Hypothalamus (tissue), 51 donors: ENCODE measurements around the gene CA7.

Experiments
- DNase-seq, 51 donors: peaks; one replicate each; lab custom pipeline; 2025; lab: John Stamatoyannopoulos, UW

The CA7 gene

DNA sequence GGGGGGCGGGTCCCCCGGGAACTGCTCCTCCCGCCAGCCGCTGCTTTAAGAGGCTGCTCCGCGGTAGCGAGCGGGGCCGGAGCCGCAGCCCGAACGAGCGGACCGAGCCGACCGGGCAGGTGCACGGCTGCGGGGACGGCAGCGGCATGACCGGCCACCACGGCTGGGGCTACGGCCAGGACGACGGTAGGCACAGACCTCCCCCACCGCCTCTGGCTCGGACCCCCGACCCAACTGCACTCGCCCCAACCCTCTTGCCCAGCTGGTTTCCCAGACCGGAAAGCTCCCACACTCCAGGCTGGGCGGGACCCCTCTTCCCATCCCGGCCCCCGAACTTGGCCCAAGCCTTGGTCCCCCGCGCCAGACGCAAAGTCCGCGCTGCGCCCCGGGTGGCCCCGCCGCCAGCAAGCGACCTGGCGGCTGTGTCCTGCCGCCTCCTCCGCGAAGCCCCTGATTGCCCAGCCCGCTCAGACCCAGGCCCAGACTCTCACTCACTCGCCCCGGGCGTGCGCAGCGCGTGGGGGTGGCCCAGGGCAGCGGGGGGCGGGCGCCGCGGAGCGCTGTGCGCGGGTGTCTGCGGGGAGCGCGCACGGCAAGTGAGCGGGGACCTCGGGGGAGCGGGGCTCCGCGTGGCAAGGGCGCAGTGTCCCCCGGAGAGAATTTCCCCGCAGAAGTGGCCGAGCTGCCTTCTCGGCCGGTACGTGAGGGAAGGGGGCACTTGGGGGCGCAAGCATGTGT lies at the start of gene CA7:
CA7 (plus strand) TSS at position 73 of the 738 bp plus-strand sequence; CDS start at position 147, 74 bp downstream.
- DNase-seq = peak in 1 of 51 donors; percentile 8

DNA sequence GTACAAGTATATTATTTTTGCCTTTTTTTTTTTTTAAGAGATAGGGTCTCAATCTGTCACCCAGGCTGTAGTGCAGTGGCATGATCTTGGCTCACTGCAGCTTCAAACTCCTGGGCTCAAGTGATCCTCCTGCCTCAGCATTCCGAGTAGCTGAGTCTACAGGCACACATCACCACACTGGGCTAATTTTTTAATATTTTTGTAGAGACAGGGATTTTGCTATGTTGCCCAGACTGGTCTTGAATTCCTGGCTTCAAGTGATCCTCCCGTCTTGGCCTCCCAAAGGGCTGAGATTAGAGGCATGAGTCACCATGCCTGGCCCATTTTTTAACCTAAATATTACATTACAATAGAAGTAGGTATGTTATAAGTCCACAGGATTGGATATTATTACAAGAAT lies 46.1 kb upstream of the CA7 start:
- DNase-seq = no peak

DNA sequence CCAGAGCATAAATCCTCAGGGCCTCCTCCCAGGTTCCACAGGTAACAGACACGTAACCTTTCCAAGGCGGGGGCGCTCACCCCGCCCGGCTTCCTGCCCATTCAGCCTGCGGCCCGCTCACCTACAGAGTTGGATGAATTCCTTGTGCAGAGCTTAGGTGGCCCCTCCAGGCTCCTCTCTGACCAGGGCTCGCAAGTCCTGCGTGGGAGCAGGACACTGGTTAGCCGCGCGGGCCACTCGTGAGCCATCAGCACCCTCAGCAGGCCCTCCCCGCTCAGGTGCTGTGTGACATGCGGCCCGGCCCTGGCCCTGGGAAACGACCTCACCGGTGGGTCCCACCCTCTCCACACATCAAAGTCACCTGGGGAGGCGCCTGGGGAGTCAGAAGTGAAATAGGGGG lies 43.4 kb upstream of the CA7 start:
- DNase-seq = no peak

DNA sequence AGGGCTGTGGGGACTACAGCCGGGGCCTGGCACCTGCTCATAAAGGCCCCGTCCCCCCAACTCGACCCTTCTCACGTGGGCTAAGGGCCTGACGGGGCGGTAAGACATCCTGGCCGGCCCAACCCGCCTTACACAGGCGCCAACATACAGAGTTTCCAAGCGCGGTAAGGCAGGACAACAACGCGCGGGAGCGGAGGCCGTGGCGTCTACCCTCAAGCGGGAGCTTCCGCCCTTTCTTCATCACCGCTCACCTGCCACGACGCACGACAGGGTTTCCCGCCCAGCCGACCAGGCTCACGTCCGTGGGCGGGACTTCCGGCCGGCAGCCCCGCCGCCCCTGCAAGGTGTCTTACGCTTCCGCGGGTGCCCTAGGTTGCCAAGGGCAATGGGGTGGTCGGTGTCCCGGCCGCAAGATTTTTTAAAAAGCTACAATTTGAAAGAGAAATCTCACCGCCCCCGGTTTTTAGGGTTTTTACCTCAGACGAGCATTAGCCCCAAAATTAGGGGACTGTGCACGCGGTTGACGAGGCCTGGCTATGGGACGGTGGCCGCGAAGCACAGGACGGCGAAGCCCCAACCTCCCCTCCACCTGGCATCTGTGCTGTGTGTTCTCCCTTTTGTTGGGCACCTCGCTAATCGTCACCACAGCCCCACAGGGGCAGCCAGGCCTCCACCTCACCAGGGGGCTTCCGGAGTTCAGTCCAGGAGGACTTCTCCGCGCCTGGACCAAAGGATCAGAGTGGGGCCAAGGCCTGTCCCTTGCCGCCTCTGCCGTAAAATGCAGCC lies 42.7 kb upstream of the CA7 start, which contains the start of gene TERB1:
TERB1 (minus strand) TSS at position 265 of the 786 bp plus-strand sequence. CDS start 4,786 bp downstream, outside the sequence.
- no peak for DNase-seq

DNA sequence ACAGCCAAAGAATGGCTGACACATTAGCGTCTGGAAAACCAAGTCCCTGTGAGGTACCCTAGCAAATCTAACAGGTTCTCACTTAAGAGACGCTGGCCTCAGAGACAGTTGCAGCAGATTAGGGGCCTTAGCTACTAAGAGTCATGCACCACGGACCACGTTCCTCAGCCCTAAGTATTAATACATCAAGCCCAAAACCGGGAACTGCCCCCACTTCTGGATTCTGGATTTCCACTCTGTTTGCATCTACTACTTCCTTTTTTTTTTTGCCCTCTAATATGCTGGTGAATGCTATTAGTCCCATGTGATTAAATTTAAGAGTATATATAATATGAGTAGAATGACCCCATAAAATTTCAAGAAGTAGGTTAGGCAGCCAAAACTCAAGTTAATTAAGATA lies 42.1 kb upstream of the CA7 start:
- DNase-seq = no peak

DNA sequence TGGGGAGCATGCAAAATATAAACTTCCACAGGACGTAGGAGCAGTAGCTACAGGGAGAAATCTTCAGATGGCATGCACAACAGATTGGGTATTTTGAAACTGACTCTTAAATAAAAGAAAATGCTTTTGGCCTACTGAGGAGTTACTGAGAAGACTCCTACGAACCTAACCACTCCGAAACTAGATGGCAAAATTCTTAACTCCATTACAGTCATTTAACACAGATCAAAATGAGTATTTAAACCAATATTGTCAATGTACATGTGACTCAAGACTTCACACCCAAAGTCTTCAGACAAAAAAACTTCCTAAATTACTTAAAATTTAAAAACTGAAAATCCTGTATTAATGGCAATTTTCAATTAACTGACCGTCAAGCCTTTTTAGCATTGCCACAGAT lies 34.4 kb upstream of the CA7 start:
- no peak for DNase-seq

DNA sequence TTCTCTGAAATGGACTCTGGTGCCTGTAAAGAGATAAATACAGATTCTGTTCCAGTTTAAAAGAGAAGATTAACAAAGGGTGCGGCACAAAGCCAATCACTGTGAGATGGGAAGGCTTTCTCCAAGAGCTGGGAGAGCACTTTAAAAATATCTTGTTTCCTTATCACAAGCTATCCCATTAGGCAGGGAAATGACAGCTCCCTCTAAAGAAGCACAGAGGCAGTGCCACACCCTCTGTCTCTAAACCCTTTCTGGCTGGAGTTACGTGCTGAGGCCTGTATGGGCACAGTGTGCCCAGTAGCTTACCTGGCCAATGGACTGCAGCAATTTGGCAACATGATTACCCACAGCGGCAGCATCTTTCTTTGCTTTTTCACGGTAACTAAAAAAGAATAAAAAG lies 33.8 kb upstream of the CA7 start:
- DNase-seq = no peak

DNA sequence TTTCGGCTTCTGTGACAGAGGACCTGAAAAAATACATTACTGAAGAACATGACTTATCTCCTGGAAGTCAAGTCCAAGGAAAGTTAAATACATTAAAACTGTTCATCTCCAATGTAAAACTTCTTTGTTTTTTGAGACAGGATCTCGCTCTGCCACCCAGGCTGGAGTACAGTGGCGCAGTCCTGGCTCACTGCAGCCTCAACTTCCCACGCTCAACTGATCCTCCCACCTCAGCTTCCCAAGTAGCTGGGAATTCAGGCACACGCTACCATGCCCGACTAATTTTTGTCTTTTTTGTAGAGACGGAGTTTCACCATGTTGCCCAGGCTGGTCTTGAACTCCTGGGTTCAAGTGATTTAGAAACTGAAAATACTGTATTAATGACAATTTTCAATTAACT lies 33.2 kb upstream of the CA7 start:
- no peak for DNase-seq

DNA sequence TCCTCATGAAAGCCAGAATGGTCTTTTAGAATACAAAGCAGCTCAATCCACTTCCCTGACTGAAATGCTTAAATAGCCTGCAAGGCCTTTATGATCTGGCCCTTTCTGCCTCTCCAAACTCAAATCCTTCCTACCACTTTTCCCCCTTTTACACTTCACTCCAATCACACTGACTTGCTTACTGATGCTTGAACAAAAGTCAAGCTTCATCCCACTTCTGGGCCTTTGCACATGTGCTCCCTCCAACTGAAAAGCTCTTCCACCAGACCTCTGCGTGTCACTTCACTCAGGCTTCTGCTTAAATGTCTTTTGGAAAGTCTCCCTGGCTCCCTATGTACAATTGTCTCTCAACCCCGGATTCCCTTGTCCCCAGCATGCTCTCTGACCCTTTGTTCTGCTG lies 29.5 kb upstream of the CA7 start:
- DNase-seq = no peak

DNA sequence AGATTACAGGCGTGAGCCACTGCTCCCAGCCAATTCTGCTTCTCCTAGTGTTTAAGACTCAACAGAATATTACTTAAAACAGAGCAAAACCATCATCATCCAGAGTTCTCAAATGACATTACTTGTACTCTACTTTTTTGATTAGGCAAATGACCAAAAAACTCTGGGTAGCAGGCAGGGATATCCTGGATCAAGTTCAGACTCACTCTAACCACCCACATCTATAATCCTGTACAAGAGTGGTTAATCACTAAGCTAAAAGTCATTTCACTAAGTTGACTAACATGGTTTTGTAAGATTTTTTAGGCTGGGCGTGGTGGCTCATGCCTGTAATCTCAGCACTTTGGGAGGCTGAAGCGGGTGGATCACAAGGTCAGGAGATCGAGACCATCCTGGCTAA lies 20.2 kb upstream of the CA7 start:
- DNase-seq = no peak

DNA sequence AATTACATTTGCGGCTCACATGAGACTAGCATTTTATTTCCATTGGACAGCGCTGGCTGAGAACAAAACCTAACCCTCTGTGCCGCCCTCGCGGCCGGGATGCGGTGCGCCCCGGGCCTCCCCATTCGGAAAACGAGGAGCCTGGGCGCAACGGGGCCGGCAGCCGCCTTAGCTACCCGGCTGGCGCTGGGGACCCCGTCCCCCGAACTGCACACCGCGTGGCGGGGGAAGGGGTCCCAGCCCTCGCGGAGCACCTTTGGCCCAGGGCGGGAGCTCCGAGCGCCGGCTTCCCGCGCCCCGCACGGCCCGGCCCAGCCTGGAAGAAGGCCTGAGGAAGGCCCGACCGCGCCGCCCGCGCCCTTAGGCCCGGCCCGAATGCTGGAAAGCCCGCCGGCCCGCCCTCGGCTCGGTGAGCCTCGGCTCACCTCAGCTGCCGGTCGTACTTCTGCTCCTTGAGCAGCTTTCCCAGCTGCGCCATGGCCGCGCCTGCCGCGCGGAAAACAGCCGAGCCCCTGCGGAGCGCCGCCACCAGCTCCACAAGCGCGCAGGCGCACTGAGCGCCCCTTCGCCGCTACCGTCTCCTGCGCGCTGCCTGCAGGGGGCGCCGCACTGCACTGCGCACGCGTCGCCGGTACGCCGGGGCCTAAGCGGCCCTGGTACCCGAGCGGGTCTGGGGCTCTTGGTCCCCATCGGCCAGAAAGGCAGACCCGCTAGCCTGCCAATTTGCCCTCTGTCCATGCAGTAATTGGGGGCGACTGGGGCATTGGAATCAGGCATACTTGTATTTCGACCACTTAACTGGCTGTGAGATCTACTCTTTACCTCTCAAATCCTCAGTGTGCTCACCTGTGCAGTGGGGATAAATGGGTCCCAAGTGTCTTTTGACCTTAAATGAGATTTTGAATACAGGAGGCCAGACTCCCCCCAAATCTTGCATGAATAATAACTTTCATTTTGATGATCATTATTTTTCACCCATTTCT lies 13.5 kb upstream of the CA7 start, which contains the start of gene NAE1:
NAE1 (minus strand) TSS at position 555 of the 983 bp plus-strand sequence; CDS start at position 478, 77 bp downstream.
- DNase-seq = peak in 49 of 51 donors; percentile 37 to 89 (median 72)

DNA sequence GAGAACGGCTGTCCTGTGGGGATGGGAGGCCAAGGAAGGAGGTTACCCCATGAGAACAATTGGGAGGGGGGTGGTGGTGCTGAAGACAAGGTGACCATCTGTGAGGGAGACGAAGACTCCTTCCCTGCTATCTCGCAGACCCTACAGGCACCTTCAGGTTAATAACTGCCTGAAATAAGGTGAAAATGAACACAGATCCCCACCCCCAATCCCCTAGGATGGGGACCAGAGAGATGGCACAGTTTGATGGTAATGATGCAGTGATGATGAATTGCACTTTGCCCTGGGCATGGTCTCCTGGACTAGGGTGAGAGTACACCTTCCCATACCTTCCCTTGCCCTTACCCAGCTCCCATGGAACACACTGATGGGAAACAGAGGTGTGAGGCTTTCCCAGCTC lies 12.0 kb upstream of the CA7 start:
- no peak for DNase-seq

DNA sequence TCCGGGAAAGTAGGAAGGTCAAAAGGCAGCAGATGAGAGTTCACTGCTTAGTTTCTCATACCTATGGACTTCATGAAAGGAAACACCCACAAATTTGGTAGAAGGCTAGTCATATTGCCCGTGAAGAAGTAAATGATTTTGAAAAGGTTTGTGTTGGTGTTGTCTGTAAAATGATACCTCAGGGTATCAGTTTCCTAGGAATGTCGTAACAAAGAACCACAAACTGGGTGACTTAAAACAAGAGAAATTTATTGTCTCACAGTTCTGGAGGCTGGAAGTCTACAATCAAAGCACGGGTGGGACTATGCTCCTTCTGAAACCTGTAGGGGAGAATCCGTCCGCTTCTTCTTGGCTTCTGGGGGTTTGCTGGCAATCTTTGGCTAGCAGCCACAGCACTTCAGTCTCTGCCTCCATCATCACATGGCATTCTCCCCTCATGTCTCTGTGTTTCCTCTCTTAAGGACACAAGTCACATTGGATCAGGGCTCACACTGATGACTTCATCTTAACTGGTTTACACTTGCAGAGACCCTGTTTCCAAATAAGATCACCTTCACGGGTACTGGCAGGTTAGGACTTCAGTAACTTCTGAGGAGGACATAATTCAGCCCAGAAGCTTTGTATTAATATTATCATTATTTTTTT lies 11.4 kb upstream of the CA7 start:
- no peak for DNase-seq

DNA sequence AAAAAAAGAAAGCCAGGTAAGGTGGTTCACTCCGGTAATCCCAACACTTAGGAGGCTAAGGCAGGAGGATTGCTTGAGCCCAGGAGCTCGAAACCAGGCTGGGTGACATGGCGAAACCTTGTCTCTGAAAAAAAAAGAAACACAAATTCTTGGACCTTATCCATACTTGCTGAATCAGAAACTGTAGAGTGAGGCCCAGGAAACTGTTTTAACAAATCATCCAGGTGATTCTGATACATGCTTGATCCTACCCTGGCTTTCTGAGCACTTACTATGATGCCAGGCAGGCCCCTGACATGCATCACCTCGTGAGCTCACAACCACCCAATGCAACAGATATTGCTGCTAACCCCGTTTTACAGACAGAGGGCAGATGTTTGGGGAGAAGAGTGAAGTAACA lies 9.5 kb upstream of the CA7 start:
- no peak for DNase-seq

DNA sequence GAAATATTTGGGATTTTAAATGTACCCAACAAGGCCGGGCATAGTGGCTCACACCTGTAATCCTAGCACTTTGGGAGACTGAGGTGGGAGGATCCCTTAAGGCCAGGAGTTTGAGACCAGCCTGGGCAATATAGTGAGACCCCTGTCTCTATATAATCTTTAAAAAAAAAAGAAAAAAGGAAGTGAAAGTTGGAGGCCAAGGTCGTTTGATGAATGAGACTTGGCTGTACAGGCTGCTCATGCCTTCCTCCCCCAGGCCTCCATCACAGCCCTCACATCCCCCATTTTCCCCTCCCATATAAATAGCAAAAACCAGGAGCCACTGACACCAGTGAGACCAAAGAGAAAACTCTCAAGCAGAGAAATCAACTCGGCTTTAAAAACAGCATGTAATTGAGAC lies 3.3 kb upstream of the CA7 start:
- DNase-seq = no peak

DNA sequence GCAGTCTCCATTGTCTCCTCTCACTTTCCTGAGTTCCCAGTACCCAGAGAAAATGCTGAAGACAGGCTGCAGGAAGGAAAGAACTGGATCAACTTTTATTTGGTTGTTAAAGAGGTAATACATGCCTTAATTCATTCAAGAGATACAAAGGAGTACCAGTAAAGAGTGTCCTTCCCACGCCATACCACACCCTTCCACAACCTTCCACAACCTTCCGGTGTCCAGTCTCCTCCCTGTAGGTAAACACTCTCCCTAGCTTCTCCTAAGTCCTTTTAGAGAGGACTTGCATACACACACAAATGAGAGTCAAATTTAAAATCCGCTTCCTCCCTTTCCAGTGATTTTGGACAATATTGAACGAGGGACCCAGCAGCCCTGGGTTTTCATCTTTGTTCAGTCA lies 2.8 kb upstream of the CA7 start:
- no peak for DNase-seq

DNA sequence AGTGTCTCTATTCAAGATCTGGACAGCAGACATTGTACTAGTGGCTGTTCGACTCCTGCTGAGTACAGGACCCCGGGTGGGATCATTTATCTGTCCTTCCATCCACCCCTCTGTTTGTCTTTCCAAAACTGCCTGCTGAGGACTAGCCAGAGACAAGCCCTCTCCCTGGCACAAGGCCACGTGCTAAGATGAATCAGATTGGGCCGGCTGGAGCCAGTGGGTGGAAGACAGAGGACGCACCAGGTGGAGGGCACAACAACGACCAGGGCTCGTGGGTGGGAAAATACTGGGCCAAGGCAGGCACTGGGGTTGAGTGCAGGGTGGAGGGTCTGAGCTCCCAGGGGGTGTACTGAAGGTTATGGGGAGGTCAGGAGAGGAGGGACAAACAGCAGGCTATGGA lies 1.4 kb upstream of the CA7 start:
- DNase-seq = no peak

DNA sequence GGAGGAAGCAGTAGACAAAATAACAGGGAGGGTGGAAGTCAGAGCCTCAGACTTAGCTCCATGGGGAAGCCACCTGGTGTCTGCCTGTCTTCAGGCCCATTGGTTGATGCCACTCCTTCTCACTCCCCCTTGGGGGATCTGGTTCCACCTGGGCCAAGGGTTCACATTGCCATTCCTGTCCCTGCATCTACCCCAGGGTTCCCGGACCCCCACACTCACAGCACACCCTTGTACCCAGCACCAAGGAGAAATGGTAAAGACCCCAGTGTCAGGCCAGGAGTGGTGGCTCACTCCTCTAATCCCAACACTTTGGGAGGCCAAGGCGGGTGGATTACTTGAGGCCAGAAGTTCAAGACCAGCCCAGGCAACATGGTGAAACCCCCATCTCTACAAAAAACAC lies 1.0 kb upstream of the CA7 start:
- no peak for DNase-seq

DNA sequence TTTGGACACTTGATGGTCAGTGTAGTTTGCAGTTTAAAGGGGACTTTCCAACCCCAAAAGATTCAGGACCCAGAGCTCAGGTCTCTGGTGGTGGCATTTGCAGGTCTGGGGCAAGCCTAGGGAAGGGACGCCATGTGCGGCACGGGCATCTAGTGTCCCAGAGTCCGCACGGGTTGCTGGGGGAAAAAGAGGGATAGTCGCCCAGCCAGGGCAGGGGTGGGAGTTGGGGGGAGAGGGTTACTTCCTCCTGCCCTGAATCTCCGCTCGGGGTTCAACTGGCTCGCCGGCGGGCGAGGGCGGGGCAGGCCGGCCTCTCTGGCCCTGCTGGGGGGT lies 239 bp upstream of the CA7 start:
- peak in 1 of 51 donors; percentile 8 for DNase-seq

DNA sequence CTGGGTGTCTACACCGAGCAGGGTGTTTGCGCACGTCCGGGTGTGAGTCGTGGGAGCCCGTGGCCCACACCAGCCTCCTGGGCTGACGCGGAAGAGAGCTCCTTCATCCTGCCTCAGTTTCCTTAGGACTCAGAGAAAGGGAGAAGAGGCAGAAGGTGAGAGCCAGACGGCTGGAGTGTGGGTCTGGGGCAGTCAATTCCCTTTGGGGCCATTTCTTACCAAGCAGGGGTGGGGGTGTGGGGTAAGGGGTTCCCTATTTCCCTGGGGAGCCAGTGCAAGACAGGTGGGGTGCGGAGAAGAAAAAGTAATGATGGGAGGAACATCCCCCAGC lies 831 bp downstream of the CA7 start:
- DNase-seq = no peak
